Thyroid gland (tissue), 4 donors: ENCODE measurements around the gene SORCS2. TPM values are rescaled to one million over a fixed set of nuclear protein-coding genes. Genes with fewer than 3 reads are reported as not detected.

Source experiments
- DNase-seq, 2 donors: peaks; one replicate each; pipeline ENCODE4 v3.0.0-alpha.2; 2019
- H3K27ac ChIP-seq, 3 donors: fragments of 200-600 bp; sonication (generic); 1 replicate in 2 of 3; 2 replicates in 1 of 3; pipeline ENCODE4 v1.5.1; 2016 to 2019; ENCODE audit warnings: mild to moderate bottlenecking in 1 of 3, moderate library complexity in 1 of 3
- H3K27me3 ChIP-seq: fragments of 200-600 bp; sonication (generic); one replicate; pipeline ENCODE4 v1.5.1; 2019
- H3K36me3 ChIP-seq, 2 donors: fragments of 200-600 bp; sonication (generic); one replicate each; pipeline ENCODE4 v1.5.1; 2016 to 2019
- H3K4me1 ChIP-seq, 2 donors: fragments of 200-600 bp; sonication (generic); one replicate each; pipeline ENCODE4 v1.5.1; 2017 to 2019
- H3K4me3 ChIP-seq, 3 donors: fragments of 200-600 bp; sonication (generic); replicated peaks in 1 of 3; 1 replicate in 2 of 3; 2 replicates in 1 of 3; pipeline ENCODE4 v1.5.1; 2016; ENCODE audit warnings: mild to moderate bottlenecking in 1 of 3
- H3K9me3 ChIP-seq: fragments of 200-600 bp; sonication (generic); one replicate; pipeline ENCODE4 v1.5.1; 2017
- CTCF ChIP-seq, 6 experiments: fragments of 200-600 bp in 3 of 6; fragments of 450-650 bp in 3 of 6; sonication (generic) in 3 of 6; IDR thresholded peaks; one replicate each; pipeline ENCODE4 v1.5.1; 2016 to 2019; ENCODE audit warnings: antibody characterized with exemption in 6 of 6, mild to moderate bottlenecking in 2 of 6, inconsistent platforms in 1 of 6, moderate library complexity in 1 of 6
- POLR2A ChIP-seq, 2 donors: fragments of 450-650 bp; IDR thresholded peaks; one replicate each; pipeline ENCODE4 v1.6.1; 2017; ENCODE audit warnings: antibody characterized with exemption in 2 of 2, mild to moderate bottlenecking in 2 of 2, moderate library complexity in 1 of 2
- WGBS, 2 donors: methylation state at CpG; one replicate each; pipeline ENCODE4 v1.1.5; 2017; 5-methylcytosine and 5-hydroxymethylcytosine counted together
- intact Hi-C: fragments of 100-400 bp; cut with DNase I; formaldehyde crosslinking; loops from one replicate; pipeline ENCODE4 v1.15.1; 2023
- total RNA-seq, 4 donors: library from RNA; depleted of rRNA; stranded (reverse); fragments of >200 nt; gene quantifications; one replicate each; pipeline ENCODE4 v1.2.3, GENCODE V29; 2016

The SORCS2 gene
- total RNA-seq, 4 donors from 2014 or later = 1.7 to 13.6 (median 3.6) TPM

DNA sequence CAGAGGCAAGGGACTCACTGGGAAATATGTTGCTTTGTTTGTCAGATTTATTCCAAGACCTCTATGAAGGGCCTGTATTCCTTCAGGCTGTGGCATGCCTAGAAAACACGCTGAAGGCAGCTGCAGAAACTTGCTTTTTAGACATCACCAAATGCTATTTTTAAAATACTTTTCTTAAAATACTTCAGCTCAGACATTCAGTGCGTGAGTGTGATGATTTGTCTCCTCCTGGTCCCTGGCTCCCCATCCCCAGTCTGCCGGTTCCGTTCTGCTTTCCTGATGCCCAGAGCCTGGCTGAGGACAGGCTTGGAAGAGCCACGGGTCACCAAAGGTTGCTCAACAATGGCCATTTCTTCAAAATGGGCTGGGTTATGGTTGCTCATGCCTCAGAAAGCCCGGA lies 187.4 kb downstream of the SORCS2 start:
- DNase-seq = no peak
- no peak overlapping the region for H3K27ac ChIP-seq
- H3K36me3 ChIP-seq = no peaks in the 10 kb centered on the region
- intact Hi-C loops = no loop called here
- 77 to 93% methylated on average over 6 of the region's 6 CpGs for WGBS, 2 donors
- no peak overlapping the region for H3K4me3 ChIP-seq
- peaks cover 0 to 2% of the 10 kb centered on the region in 2 donors for H3K4me1 ChIP-seq
- no peak for TF ChIP-seq CTCF (IDR thresholded peaks at IDR 0.05)
- no peak for TF ChIP-seq POLR2A (IDR thresholded peaks at IDR 0.05)
- no peaks in the 10 kb centered on the region for H3K27me3 ChIP-seq
- H3K9me3 ChIP-seq = no peaks in the 10 kb centered on the region

DNA sequence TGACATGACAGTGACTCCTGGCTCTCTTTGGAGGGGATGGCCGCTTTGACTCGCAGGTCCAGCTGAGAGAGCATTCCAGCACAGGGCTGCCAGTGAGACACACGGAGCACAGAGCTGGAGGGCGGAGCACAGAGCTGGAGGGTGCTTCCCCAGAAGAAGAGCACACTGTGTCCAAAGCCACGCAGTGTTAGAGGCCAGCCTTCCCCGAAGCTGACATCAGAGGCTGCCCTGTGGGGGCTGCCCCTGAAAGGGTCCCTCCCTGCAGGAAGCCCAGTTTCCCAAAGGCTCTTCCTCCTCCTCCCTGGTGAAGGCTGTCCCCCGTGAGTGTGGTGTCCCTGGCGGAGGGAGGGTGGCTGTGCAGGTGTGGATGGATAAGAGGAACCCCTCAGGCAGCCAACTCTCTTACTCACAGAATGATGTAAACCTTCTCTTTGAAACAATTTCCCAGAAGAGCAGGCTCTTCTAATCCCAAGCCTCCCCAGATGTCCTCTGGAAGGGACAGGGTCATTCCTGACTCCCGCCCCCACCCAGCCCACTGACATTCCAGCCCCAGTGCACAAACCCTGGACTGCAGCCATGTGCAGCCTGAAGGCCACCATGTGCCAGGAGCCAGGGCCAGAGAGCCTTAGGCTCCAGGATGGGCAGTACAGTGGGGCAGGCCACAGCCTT lies 189.0 kb downstream of the SORCS2 start:
- H3K27me3 ChIP-seq = no peaks in the 10 kb centered on the region
- H3K4me3 ChIP-seq = no peak overlapping the region
- no peaks in the 10 kb centered on the region for H3K4me1 ChIP-seq
- H3K9me3 ChIP-seq = no peaks in the 10 kb centered on the region
- intact Hi-C loops = no loop called here
- no peak overlapping the region for H3K27ac ChIP-seq
- no peaks in the 10 kb centered on the region for H3K36me3 ChIP-seq
- 64 to 85% methylated on average over 7 to 8 of the region's 9 CpGs for WGBS, 2 donors
- TF ChIP-seq POLR2A (IDR thresholded peaks at IDR 0.05) = no peak
- no peak for TF ChIP-seq CTCF (IDR thresholded peaks at IDR 0.05)
- no peak for DNase-seq

DNA sequence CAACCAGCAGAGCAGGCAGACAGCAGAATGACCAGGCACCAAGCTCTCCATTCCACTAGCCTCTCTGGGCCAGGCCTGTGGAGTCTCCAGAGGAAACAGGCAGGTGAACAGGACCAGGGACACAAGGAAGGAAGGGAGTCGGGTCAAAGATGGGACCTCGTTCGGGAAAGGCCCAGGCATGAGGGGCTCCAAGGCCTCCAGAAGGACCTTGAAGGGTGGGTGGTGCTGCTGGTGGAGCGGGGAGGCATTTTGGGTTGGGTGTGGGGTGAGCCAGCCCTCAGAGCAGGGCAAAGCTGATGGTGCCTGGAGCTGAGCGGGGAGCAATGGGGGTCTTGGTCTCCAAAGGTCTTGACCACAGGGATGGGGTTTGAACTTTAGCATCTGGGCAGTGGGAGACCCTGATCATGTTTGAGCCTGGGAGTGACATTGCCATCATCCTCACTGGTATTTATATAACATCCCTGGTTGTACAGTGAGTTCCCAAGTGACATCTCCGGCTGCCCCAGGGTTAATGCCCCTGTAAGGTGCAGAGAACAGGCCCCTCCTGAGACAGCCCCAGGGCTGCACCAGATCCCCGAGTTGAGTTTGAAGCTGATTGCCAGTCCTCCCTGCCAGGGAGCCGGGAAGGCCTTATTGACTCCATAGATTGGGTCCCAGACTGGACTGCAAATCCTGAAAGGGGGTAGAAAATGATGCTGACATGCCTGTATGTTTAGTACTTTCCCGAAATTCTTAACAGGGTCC lies 189.7 kb downstream of the SORCS2 start:
- TF ChIP-seq CTCF (IDR thresholded peaks at IDR 0.05) (no peak), POLR2A (IDR thresholded peaks at IDR 0.05) (no peak)
- Histone ChIP-seq H3K9me3 (no peaks in the 10 kb centered on the region), H3K27me3 (no peaks in the 10 kb centered on the region), H3K27ac (no peak overlapping the region), H3K36me3 (no peaks in the 10 kb centered on the region), H3K4me3 (no peak overlapping the region), H3K4me1 (no peaks in the 10 kb centered on the region)
- no peak for DNase-seq
- intact Hi-C loops = no loop called here
- 91% methylated on average over 6 to 9 of the region's 9 CpGs for WGBS, 2 donors

DNA sequence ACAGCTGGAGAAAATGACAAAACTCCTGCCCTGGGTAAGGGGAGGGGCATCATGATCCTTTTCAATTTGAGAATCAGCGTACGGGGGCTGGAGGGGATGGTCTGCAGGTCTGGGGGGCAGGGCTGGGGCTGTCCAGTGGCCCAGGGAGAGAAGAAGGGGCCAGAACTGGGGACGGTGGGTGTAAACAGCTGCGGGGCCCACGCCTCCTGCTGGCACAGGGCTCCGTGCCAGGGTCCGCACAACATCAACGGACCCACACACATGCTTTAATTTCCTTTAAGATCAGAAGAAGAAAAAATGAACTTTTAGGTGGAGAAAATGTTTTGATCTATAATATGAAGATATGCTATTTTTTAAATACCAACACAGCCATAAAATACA lies 190.3 kb downstream of the SORCS2 start:
- no peak for DNase-seq
- no peak overlapping the region for H3K4me3 ChIP-seq
- H3K4me1 ChIP-seq = no peaks in the 10 kb centered on the region
- intact Hi-C loops = no loop called here
- no peaks in the 10 kb centered on the region for H3K9me3 ChIP-seq
- TF ChIP-seq CTCF (IDR thresholded peaks at IDR 0.05) (no peak), POLR2A (IDR thresholded peaks at IDR 0.05) (no peak)
- 77 to 88% methylated on average over 7 to 8 of the region's 8 CpGs for WGBS, 2 donors
- H3K27ac ChIP-seq = no peak overlapping the region
- no peaks in the 10 kb centered on the region for H3K27me3 ChIP-seq
- H3K36me3 ChIP-seq = no peaks in the 10 kb centered on the region

DNA sequence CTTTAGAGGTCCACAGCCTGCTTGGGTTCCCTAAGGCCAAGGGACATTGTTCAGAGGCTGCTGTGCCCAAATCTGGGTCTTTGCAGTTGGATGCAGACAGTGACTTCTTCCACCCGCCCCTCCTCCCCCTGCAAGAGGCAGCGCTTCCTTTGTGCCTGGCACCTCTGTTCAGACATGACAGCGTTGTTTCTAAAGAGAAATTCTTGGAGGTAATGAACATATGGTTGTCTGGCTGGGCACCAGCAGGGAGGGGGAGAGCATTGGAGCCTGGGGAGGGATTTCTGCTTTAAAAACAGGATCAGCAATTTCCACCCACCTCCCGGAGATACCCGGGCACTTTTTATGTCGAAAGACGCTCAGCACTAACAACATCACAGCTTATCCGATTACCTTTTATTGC lies 190.9 kb downstream of the SORCS2 start:
- Histone ChIP-seq H3K4me3 (no peak overlapping the region), H3K36me3 (no peaks in the 10 kb centered on the region), H3K27me3 (no peaks in the 10 kb centered on the region), H3K4me1 (no peaks in the 10 kb centered on the region), H3K9me3 (no peaks in the 10 kb centered on the region), H3K27ac (no peak overlapping the region)
- intact Hi-C loops = no loop called here
- 82 to 94% methylated on average over 8 of the region's 8 CpGs for WGBS, 2 donors
- no peak for DNase-seq
- TF ChIP-seq POLR2A (IDR thresholded peaks at IDR 0.05) (no peak), CTCF (IDR thresholded peaks at IDR 0.05) (no peak)
